Measurements from ENCODE around the gene RABL3. TPM values are rescaled to one million over a fixed set of nuclear protein-coding genes. Genes with fewer than 3 reads are reported as not detected.

The RABL3 gene
- total and polyA plus RNA-seq, 2 of the 13 experiments (the other 11 are each of a cell fraction or from before 2014, with no cell fraction given) = 4.8 to 31.9 TPM

GRCh38 chr3:120649830-120650233, 92.5 kb downstream of the RABL3 start:
- Histone ChIP-seq H3K9ac (ENCODE audit: insufficient read depth, low read depth, low read length) (no peak overlapping the region), H3K4me3 (replicated peaks in 1 of 3; ENCODE audit: insufficient read depth in 1 of 3, low read depth in 2 of 3, low read length in 3 of 3) (no peak overlapping the region), H4K20me1 (ENCODE audit: insufficient read depth, low read length) (peaks cover 8% of the 10 kb centered on the region; the same call in 1 of the 2 replicates), H3K4me1 (ENCODE audit: insufficient read depth, low read length) (peaks cover 26% of the 10 kb centered on the region), H3K36me3 (replicated peaks in 1 of 2; ENCODE audit: control insufficient read depth in 1 of 2, insufficient read depth in 2 of 2, low read length in 2 of 2) (peaks cover 44 to 89% of the 10 kb centered on the region in 2 experiments), H3K9me3 (ENCODE audit: low read length) (no peaks in the 10 kb centered on the region), H2AFZ (ENCODE audit: low read length) (no peak overlapping the region), H3K27me3 (ENCODE audit: control insufficient read depth in 1 of 2, insufficient read depth in 2 of 2, low read length in 2 of 2) (no peaks in the 10 kb centered on the region), H3K27ac (ENCODE audit: extremely low read length, insufficient read depth, low read length) (peak overlapping the region; percentile 51), H3K4me2 (ENCODE audit: low read depth, low read length) (peak overlapping the region; percentile 28; the same call in 1 of the 2 replicates), H3K79me2 (ENCODE audit: insufficient read depth, low read length) (no peaks in the 10 kb centered on the region)
- 78% methylated on average over 3 of the region's 3 CpGs for WGBS (ENCODE audit: low lambda C conversion rate)
- ChIA-PET POLR2A (interaction anchor here (1.1 kb wide), 1 partner anchor 93 kb away, joined by 3 read pairs; the partner anchor contains the start of gene GTF2E1), CTCF (ENCODE audit: low intra/inter-chr PET ratio, low total read pairs) (no interaction called here)
- intact Hi-C loops (cut with micrococcal nuclease; ENCODE audit: unreplicated experiment) (no loop called here), in situ Hi-C loops (cut with HindIII; ENCODE audit: extremely low pct_ligation_motif_present, low pct_unique_long_range_greater_than_20kb) (no loop called here)
- FAIRE-seq = peak; percentile 82
- no TSS peak for BruUV-seq (replicated peaks)
- peak; percentile 75 for ATAC-seq
- DNase-seq (ENCODE audit: low spot score) = peak; percentile 35
- TF ChIP-seq CCAR2 (optimal IDR thresholded peaks at IDR 0.05; ENCODE audit: low read depth, low read length) = no peak
- no peak for TF ChIP-seq ESRRA (CRISPR knock-in tag; IDR thresholded peaks at IDR 0.05; ENCODE audit: low read depth)
- peak; percentile 71 for TF ChIP-seq HNF4A (CRISPR knock-in tag; IDR thresholded peaks at IDR 0.05)
- no peak for TF ChIP-seq HOMEZ (CRISPR knock-in tag; IDR thresholded peaks at IDR 0.05; ENCODE audit: low read depth)
- TF ChIP-seq ZBTB7B (CRISPR knock-in tag; IDR thresholded peaks at IDR 0.05) = no peak
- TF ChIP-seq CEBPB (IDR thresholded peaks at IDR 0.05; ENCODE audit: borderline replicate concordance, low read depth, low read length) = no peak
- TF ChIP-seq PAXIP1 (CRISPR knock-in tag; conservative IDR thresholded peaks at IDR 0.05) = peak; percentile 64
- no peak for TF ChIP-seq ZNF597 (CRISPR knock-in tag; IDR thresholded peaks at IDR 0.05)
- peak; percentile 73 for TF ChIP-seq BCL6 (CRISPR knock-in tag; IDR thresholded peaks at IDR 0.05)
- peak; percentile 31; the same call in 1 of the 2 replicates for TF ChIP-seq RFXAP (CRISPR knock-in tag; IDR thresholded peaks at IDR 0.05; ENCODE audit: borderline replicate concordance)
- 0 out of 2 replicates have a peak, but pooled peaks have one; percentile 25 for TF ChIP-seq CREM (IDR thresholded peaks at IDR 0.05)
- TF ChIP-seq CREM (CRISPR knock-in tag; IDR thresholded peaks at IDR 0.05) = no peak
- TF ChIP-seq SAP130 (CRISPR knock-in tag; IDR thresholded peaks at IDR 0.05; ENCODE audit: low read depth) = 0 out of 2 replicates have a peak, but pooled peaks have one; percentile 22
- no peak for TF ChIP-seq YY1 (IDR thresholded peaks at IDR 0.05; ENCODE audit: insufficient read depth, insufficient replicate concordance, low read depth, low read length)
- no peak for TF ChIP-seq KDM5A (IDR thresholded peaks at IDR 0.05; ENCODE audit: borderline replicate concordance, low read length)
- TF ChIP-seq AGO2 (optimal IDR thresholded peaks at IDR 0.05; ENCODE audit: low read depth, low read length) = no peak
- no peak for TF ChIP-seq AKAP8 (CRISPR knock-in tag; IDR thresholded peaks at IDR 0.05)
- TF ChIP-seq MED1 (CRISPR knock-in tag; IDR thresholded peaks at IDR 0.05) = 0 out of 2 replicates have a peak, but pooled peaks have one; percentile 13

All from HepG2 (cell line).